T-helper 1 cell treated with Interleukin-12 subunit alpha and Interleukin-12 subunit beta and Interleukin-4 antibody, amounts not matched to agents 30 ng/mL and 1 ng/mL, for 36 hours (primary cell): Measurements from ENCODE around the gene LIPC. TPM values are rescaled to one million over a fixed set of nuclear protein-coding genes. Genes with fewer than 3 reads are reported as not detected.

Experiments
- intact Hi-C: fragments of 100-400 bp; cut with micrococcal nuclease; formaldehyde crosslinking; loops from one replicate; pipeline ENCODE4 v1.15.1; 2024
- total RNA-seq: library from RNA; stranded (reverse); gene quantifications from 2 replicates; pipeline ENCODE4 v1.2.3, GENCODE V29; 2022

Gene LIPC
- total RNA-seq, 1 donor from 2014 or later: 4.4 TPM

DNA sequence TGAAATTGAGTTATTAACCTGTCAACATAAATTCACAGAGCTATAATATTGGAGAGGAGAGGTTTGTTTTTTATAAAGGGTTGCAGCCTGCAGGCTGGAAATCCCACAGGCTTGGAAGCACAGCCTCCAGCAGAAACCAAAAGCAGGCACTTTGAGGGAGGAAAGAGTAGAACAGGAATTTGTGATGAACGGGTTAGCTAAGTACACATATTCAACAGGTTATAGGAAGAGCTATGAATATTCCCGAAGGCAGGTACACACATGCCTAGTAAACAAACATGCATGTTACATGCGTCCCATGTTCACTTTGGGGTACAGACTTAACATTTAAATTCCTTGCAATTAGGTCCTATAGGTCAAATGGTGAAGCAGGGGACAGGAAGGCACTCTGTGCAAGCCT lies 25.9 kb upstream of the LIPC start:
- intact Hi-C loops: no loop called here

DNA sequence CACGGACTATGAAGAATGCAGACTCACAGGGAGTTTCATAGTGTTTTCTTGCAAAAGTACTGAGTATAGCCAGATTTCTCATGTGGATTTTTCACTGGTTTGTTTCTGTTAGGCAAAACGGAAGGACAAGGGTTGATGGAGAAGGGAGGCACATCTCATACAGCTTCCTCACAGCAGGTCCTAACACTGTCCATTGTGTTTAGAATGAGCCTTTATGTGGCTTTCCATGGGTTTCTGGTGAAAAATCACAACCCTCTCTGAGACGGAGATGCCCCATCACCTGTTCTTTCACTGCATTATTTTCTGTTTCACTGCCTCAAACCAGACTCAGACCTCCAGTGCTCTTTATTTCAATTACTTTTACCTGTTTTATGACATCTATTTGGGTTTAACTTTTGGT lies 25.0 kb upstream of the LIPC start:
- intact Hi-C loops: no loop called here

DNA sequence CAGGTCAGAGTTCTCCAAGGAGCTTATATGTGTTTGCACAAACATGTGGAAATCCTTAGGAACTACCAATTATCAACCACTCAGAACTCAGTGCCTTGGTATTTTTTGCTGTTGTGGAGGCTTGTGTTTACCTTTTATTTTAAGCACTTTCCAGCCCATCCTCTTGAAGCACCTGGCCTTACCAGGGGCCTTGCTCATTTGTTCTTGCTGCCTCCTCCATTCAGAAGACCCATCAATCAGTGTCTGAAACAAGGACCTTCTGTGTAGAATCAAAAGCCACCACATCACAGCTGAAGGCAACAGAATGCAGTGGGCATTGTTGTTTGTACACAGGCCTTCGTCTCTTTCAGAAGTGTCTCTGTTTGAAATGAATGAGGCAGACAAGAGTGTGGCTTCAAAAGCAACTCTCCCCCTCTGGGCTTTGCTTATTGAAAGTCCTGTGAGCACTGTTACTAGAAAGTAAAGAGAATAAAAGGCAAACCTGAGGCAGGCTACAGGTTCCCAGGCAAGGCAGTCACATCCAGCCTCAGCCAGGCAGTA lies 24.5 kb upstream of the LIPC start:
- intact Hi-C loops: no loop called here

DNA sequence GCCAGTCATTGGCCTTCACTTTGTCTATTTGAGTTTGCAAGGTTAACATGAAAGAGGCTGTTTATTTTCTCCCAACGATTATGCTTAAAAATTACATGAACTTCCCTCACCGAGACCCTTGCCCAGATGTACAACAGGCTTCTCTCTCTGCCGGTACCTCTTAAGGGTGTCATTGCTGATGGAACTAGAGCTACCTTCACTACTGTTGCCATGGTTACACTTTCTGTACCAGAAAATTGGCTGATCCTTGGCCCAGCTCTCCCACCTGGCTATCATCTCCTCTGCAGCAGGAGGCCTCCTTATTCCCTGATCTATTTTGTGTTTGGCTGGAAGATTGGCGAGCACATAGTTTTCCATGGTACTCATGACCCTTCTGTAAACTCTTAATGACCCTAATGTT lies 24.0 kb upstream of the LIPC start:
- intact Hi-C loops: no loop called here

DNA sequence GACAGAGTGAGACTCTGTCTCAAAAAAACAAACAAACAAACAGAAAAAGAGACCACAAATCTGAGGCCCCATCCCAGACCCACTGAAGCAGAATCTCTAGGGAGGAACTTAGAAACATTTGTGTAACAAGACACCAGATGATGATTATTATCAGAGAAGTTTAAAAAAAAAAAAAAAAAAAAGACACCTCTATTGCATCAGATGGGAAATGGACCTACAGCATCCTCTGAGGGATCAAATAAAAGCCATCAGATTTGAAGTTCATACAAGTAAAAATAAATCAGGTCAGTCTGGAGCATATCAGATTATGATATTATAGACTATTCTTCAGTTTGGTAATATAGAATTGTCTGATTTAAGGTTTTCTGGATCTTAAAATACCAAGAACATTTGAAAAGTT lies 21.9 kb upstream of the LIPC start:
- intact Hi-C loops: loop anchor here (2.0 to 5.0 kb wide), 4 partner anchors 77 to 339 kb away; partner anchors contain the start of gene ADAM10

DNA sequence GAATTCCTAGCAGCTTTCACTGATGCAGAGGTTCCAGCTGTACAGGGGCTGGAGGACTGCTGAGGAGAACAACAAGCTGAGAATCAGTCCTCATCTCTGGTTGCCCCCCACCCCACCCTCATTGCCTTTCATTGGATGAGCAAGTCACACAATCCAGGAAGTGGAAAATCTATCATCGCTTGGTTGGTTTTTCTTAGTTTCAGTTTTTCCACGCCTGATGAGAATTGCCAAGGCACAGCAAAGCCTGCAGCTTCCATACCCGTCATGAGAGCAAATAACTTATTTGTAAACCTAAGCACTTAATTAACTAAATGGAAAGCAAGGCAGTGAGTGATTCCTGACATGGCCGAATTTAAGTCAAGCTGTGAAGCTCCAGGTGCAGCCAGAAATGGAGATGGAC lies 21.4 kb upstream of the LIPC start:
- intact Hi-C loops: loop anchor here (2.0 to 5.0 kb wide), 4 partner anchors 78 to 338 kb away; partner anchors contain the start of gene ADAM10

DNA sequence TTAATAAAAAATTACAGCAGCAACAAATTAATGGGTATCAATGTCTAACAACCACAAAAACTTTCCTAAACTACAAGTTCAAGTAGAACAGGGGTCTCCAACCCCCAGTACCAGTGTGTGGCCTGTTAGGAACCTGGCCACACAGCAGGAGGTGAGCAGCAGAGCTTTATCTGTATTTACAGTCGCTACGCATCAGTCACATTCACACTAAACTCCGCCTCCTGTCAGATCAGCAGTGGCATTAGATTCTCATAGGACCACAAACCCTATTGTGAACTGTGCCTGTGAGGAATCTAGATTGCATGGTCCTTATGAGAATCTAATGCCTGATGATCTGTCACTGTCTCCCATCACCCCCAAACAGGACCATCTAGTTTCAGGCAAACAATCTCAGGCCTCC lies 18.5 kb upstream of the LIPC start:
- intact Hi-C loops: loop anchor here (5.0 kb wide), 2 partner anchors 104 to 121 kb away; no protein-coding TSS in a partner anchor

DNA sequence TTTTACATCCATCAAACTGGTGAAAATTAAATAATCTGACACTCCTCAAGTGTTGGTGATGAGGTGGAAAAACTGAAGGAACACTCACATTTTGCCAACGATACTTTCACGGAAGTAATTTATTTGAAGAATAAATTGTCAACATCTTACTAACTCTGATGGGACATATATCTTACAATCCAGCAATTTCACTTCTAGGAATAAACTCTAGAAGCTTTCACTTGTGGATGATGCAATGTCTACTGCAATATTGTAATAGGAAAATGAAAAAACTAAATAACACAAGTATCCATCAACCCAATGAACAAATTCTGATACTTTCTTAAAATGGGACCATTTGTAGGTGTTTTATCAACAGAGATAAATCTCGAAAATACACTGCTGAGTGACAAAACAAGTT lies 16.2 kb upstream of the LIPC start:
- intact Hi-C loops: no loop called here

DNA sequence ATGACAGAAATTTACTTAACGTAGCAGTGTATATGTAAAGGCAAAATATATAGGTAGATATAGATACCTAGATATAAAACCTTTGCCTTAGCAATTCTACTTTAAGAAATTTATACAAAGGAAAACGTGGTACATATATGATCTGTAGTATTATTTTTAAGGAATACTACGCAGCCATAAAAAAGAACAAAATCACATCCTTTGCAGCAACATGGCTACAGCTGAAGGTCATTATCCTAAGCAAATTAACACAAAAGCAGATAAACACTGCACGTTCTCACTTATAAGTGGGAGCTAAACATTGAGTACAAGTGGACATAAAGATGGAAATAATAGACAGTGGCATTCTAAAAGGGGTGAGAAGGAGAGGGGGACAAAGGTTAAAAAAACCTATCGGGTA lies 14.8 kb upstream of the LIPC start:
- intact Hi-C loops: no loop called here

DNA sequence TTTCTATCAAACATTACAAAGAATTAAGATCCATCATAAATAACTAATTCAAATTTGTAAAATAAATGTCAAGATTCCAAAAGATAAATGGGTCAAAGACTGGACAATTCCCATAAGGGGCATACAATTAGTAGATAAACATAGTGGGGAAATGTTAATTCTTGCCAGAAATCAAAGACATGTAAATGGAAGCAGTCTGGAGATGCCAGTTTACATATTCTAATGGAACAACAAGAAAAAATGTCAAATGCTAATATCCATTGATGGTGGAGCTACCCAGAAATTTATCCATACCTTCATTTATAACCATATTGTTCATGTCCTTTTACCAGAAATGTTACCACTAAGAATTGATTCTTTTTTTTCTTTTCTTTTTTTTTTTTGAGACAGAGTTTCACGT lies 13.7 kb upstream of the LIPC start:
- intact Hi-C loops: no loop called here

DNA sequence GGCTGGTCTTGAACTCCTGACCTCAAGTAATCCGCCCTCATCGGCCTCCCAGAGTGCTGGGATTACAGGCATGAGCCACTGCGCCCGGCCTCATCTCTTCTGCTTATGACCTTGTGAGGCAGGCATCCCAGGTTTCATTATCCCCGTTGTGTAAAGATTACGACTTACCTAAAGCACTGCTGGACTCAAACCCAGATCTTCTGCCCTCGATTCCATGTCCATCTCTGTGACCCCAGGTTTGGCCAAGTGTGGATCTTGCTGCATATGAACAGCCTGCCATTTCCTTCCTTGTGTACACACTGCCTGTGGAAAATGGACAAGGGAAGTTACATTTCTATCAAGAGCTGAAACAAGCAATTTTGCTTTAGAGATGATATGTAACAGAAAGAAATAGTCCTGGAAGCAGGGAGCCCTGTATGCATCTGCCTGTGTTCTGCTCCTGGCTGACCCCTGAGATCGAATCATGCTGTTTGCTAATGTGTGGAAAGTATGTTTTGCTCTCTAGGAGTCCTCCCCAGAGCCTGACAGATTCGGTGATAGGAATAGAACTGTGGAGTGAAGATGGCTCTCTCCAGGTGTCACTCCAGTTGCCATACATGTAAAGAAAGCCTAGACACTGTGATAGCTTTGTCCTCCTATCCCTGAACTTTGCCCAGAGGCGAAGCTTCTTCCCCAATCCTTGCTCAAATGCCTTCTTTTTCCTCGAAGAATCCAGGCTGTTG lies 11.8 kb upstream of the LIPC start:
- intact Hi-C loops: no loop called here

DNA sequence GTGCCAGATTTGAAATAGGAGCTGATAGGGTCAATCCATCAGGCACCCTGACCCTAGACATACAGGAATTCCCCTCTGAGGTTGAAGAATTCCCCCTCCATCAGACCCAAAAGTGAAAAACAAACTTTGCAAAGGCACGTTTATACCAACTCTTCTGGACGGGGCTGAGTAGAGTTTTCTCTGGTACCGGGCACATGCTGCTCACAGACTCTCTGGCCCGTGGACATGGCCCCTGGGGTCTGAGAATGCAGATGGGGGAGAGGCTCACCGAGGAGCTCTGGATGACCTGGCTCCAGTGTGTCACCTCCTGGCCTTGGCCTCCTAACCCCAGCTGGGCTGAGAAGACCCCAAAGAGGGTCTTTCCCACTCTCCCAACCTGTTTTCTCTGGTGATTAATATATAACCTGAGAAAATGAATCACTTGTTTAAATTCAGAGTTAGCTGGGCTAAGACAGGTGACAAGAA lies 11.2 kb upstream of the LIPC start:
- intact Hi-C loops: no loop called here

DNA sequence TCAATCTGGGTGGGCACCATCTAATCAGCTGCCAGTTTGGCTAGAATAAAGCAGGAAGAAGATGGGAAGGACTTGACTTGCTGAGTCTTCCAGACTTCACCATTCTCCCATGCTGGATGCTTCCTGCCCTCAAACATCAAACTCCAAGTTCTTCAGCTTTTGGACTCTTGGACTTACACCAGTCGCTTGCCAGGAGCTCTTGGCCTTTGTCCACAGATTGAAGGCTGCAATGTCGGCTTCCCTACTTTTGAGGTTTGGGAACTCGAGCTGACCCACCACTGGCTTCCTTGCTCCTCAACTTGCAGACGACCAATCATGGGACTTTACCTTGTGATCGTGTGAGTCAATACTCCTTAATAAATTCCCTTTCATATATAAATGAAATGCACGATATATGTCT lies 8.6 kb upstream of the LIPC start:
- intact Hi-C loops: no loop called here

DNA sequence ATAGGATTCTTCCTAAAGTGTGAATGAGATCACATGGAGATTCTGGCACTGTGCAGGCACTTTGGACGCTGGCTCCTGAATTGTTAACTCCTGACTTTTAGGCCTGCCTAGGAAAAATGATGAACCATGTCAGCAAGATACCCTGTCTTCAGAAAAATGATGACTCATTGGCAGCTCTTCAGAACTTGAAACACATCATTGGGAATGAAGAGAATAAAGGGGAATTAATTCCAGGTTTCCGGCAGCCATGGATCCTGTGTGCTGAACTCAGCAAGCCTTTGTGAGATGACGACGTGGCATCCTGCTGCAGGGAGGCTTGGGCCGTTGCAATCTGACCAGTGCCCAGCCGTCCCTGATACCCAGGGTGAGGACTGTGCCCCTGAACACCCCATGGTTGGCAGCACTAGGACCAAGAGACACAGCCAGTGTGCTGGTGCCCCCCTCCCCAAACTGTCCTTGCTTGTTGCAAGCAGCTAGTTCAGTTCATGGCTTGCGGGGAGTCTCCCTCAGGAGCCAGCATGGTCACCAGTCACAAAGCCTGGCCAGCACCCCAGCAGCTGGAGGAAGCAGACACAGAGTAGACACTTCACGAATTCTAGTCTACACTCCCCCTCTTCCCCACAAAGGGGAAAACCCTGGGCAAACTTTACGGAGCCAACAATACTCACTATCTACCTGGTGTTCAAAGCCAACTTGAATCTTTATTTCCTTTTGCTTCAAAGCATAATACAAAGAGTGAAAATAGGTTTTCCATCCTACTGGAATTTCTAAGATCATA lies 7.8 kb upstream of the LIPC start:
- intact Hi-C loops: no loop called here

DNA sequence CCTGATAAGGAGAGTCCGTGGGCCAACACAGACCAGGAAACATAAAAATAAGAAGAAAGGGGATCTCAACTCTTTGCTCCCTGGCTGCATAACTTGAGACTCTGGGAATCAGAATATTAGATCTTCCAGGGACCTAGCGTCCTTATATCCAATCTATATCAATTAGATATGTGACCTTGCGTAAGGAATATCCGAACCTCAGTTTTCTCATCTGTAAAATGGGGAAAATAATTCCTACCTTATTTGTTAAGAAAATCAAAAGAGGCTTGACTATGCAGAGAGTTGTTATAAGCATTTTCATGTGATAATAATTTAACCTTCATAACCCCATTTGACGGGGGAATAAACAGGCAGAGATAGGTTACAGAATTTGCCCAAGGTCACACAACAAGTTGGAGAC lies 7.1 kb upstream of the LIPC start:
- intact Hi-C loops: no loop called here

DNA sequence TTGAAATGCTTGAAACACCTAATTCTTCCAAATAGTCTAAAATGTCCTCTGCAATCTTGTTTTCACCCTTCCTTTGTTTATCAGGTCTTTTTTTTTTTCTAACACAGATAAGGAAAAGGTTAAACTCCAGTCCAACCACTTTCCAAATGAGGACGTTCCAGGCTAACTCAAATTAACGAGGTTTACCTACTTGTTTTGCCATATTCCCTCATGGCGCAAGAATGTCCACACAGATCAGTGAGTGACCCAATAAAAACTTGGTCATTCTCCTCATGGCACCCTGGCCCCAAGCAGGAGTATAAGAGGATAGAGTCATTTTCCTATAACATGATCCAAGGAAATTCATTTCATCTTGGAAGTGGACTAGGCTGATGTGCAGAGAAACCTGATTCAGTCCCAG lies 6.6 kb upstream of the LIPC start:
- intact Hi-C loops: no loop called here

DNA sequence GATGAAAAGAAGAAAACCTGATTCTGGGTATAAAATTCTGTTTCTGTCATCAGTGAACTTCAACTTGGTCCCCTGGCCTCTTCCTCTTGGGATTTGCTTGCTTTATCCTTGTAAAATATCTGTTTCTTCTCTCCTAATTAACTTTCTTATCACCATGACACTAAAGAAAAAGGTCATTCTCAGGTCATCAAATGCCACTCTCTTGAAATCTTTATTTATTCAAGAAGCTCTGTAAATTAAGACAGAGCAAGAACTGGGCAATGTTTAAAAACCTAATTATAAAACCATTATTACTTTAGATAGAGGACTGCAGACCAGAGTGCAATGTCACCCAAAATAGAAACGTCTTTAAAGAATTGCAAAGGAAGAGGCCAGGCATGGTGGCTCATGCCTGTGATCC lies 6.0 kb upstream of the LIPC start:
- intact Hi-C loops: no loop called here

DNA sequence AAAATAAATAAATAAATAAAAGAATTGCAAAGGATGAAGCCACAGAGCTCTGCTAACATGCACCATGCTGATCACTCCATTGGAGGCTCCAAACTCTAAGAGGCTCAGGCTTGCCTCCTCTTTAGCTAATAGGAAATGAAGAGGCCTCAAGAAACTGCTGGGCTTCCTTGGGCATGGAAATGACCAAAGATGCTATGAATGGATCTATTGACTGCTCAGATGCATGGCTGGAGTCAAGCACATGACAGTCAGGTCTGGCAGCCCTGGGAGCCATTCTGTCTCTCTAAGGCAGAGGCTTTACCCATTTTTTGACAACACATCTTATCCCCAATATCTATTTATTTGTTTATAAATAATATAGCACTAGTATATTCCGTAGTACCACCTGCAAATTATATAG lies 5.3 kb upstream of the LIPC start:
- intact Hi-C loops: no loop called here

DNA sequence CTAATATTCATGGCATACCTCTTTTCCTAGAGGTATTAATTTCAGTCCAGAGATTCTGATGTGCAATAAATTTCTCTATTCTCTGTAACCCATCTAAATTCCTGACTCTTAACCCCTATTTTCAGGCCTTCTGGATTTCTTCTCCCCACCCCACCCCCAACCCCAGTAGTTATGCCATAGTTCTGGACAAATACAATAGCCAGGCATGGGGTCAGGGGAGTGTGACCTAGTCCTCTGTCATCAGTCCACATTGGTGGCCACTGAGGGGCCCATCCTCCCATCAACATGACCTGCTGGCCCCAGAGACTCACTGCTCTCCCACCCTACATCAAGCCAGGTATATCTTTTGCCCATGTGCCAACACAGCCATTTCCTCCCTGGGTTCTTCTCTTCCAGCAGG lies 3.8 kb upstream of the LIPC start:
- intact Hi-C loops: no loop called here

DNA sequence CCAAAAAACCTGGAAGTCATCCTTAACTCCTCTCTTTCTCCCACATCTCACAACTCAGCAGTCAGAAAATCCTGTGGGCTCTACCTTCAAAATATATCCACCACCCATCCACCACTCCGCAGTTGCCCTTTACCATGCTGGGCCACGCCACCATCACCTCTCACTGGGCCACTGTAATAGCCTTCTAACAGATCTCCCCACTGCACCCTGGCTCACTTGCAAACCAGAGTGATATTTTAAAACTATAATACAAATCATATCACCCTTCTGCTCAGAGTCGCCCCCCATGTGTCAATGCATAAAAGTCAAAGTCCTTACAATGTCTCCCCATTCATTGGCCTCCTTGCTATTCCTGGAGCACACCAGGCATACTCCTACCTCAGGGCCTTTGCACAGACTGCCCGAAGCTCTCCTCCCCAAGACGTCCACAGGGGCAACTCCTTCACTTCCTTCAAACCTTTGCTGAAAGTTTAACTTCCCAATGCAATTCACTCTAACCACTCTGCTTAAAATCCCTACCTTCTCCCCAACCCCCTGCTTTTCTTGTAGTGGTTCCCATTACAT lies 1.5 kb upstream of the LIPC start:
- intact Hi-C loops: no loop called here

DNA sequence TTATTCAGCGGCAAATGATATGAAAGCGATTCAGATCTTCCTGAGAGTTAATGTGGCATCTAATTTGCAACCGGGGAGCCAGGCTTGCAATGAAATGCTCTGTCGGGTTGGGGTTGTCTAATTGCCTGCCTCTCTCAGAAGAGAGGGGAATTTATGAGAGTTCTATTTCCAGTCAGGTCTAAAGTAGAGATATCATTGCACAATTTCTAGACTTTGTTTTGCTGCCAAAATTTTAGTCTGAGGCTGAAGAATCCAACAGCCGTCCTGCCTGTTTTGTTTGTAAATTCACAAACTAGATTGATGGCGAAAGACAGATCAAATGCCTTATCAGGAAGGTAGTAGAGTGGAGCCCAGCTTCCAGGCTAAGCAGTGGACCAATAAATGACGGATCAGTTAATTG lies 610 bp downstream of the LIPC start:
- intact Hi-C loops: no loop called here
